ENCODE data around the gene MATK. TPM values are rescaled to one million over a fixed set of nuclear protein-coding genes. Genes with fewer than 3 reads are reported as not detected.

MATK gene
- total and polyA plus RNA-seq, 10 of the 15 experiments (the other 5 are each of a cell fraction or from before 2014, with no cell fraction given) = 0.24 to 2.2 (median 1.1) TPM; not detected in 2

DNA sequence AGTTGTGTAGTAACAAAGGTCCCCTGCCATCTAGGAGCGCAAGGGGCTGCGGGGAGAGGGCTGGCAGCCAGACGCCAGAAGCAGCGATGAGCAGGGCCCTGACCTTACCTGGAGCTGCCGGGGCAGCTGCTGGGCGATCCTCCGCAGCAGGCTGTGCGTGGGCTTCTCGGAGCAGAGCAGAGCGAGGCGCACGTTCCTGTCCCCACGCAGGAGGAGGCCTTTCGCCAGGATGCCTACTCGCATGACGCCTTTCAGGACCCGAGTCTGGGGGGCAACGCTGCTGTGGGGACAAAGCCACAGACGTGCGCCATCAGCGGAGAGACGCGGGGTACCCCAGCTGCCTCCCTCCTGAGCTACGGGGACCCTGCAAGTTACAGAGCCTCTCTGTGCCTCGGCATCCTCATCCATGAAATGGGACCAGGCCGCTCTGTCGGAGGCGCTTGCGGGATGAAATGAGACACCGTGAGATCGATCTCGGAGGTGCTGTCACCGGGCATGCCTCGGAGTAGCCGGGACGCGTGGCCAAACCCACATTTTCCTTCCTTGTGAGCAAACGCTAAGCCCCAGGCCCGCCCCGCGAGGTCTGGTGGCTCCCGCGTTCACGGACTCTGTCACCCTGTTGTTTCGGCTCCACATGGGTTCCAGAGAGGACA lies 30.5 kb upstream of the MATK start:
- Histone ChIP-seq H3K9me3 (replicated peaks; ENCODE audit: control insufficient read depth, insufficient read depth, low read length) (no peaks in the 10 kb centered on the region), H3K4me2 (ENCODE audit: control insufficient read depth, insufficient read depth) (no peak overlapping the region), H2AFZ (ENCODE audit: control insufficient read depth, low read depth, low read length) (no peak overlapping the region), H4K20me1 (ENCODE audit: control insufficient read depth, insufficient read depth) (no peaks in the 10 kb centered on the region), H3K9ac (ENCODE audit: control insufficient read depth, insufficient read depth, low read length) (no peak overlapping the region), H3K79me2 (ENCODE audit: control insufficient read depth, insufficient read depth, low read length) (no peaks in the 10 kb centered on the region), H3K27ac (ENCODE audit: control insufficient read depth, insufficient read depth) (no peak overlapping the region), H3K27me3 (replicated peaks in 1 of 2; ENCODE audit: control insufficient read depth in 2 of 2, insufficient read depth in 2 of 2, low read length in 1 of 2) (no peaks in the 10 kb centered on the region), H3K4me1 (ENCODE audit: control insufficient read depth, insufficient read depth, low read length) (peaks cover 6% of the 10 kb centered on the region), H3K4me3 (no peak overlapping the region), H3K36me3 (ENCODE audit: control insufficient read depth in 2 of 2, insufficient read depth in 2 of 2, low read length in 1 of 2) (no peaks in the 10 kb centered on the region)
- CTCF ChIA-PET = no interaction called here
- ATAC-seq (no peak), FAIRE-seq (no peak), DNase-seq (ENCODE audit: low read depth, low spot score) (no peak)
- intact Hi-C loops (cut with micrococcal nuclease; ENCODE audit: unreplicated experiment) (no loop called here), in situ Hi-C loops (cut with MboI) (no loop called here)
- TF ChIP-seq TAF1 (IDR thresholded peaks at IDR 0.05; ENCODE audit: borderline replicate concordance, low read depth, low read length) (no peak), CHD4 (IDR thresholded peaks at IDR 0.05) (no peak), HDGF (IDR thresholded peaks at IDR 0.05) (no peak), HCFC1 (IDR thresholded peaks at IDR 0.05; ENCODE audit: low read length) (no peak), EGR1 (IDR thresholded peaks at IDR 0.05; ENCODE audit: borderline replicate concordance in 1 of 2, low read depth in 2 of 2, low read length in 2 of 2) (no peak)
- TF ChIP-seq, protein P1, sequence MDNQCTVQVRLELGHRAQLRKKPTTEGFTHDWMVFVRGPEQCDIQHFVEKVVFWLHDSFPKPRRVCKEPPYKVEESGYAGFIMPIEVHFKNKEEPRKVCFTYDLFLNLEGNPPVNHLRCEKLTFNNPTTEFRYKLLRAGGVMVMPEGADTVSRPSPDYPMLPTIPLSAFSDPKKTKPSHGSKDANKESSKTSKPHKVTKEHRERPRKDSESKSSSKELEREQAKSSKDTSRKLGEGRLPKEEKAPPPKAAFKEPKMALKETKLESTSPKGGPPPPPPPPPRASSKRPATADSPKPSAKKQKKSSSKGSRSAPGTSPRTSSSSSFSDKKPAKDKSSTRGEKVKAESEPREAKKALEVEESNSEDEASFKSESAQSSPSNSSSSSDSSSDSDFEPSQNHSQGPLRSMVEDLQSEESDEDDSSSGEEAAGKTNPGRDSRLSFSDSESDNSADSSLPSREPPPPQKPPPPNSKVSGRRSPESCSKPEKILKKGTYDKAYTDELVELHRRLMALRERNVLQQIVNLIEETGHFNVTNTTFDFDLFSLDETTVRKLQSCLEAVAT (IDR thresholded peaks at IDR 0.05) = no peak
- TF ChIP-seq, protein P2, sequence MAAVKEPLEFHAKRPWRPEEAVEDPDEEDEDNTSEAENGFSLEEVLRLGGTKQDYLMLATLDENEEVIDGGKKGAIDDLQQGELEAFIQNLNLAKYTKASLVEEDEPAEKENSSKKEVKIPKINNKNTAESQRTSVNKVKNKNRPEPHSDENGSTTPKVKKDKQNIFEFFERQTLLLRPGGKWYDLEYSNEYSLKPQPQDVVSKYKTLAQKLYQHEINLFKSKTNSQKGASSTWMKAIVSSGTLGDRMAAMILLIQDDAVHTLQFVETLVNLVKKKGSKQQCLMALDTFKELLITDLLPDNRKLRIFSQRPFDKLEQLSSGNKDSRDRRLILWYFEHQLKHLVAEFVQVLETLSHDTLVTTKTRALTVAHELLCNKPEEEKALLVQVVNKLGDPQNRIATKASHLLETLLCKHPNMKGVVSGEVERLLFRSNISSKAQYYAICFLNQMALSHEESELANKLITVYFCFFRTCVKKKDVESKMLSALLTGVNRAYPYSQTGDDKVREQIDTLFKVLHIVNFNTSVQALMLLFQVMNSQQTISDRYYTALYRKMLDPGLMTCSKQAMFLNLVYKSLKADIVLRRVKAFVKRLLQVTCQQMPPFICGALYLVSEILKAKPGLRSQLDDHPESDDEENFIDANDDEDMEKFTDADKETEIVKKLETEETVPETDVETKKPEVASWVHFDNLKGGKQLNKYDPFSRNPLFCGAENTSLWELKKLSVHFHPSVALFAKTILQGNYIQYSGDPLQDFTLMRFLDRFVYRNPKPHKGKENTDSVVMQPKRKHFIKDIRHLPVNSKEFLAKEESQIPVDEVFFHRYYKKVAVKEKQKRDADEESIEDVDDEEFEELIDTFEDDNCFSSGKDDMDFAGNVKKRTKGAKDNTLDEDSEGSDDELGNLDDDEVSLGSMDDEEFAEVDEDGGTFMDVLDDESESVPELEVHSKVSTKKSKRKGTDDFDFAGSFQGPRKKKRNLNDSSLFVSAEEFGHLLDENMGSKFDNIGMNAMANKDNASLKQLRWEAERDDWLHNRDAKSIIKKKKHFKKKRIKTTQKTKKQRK (IDR thresholded peaks at IDR 0.05; ENCODE audit: low read depth, low read length) = no peak
- TF ChIP-seq, protein P3, sequence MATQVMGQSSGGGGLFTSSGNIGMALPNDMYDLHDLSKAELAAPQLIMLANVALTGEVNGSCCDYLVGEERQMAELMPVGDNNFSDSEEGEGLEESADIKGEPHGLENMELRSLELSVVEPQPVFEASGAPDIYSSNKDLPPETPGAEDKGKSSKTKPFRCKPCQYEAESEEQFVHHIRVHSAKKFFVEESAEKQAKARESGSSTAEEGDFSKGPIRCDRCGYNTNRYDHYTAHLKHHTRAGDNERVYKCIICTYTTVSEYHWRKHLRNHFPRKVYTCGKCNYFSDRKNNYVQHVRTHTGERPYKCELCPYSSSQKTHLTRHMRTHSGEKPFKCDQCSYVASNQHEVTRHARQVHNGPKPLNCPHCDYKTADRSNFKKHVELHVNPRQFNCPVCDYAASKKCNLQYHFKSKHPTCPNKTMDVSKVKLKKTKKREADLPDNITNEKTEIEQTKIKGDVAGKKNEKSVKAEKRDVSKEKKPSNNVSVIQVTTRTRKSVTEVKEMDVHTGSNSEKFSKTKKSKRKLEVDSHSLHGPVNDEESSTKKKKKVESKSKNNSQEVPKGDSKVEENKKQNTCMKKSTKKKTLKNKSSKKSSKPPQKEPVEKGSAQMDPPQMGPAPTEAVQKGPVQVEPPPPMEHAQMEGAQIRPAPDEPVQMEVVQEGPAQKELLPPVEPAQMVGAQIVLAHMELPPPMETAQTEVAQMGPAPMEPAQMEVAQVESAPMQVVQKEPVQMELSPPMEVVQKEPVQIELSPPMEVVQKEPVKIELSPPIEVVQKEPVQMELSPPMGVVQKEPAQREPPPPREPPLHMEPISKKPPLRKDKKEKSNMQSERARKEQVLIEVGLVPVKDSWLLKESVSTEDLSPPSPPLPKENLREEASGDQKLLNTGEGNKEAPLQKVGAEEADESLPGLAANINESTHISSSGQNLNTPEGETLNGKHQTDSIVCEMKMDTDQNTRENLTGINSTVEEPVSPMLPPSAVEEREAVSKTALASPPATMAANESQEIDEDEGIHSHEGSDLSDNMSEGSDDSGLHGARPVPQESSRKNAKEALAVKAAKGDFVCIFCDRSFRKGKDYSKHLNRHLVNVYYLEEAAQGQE (IDR thresholded peaks at IDR 0.05; ENCODE audit: low read depth, low read length) = no peak
- TF ChIP-seq, protein P4, sequence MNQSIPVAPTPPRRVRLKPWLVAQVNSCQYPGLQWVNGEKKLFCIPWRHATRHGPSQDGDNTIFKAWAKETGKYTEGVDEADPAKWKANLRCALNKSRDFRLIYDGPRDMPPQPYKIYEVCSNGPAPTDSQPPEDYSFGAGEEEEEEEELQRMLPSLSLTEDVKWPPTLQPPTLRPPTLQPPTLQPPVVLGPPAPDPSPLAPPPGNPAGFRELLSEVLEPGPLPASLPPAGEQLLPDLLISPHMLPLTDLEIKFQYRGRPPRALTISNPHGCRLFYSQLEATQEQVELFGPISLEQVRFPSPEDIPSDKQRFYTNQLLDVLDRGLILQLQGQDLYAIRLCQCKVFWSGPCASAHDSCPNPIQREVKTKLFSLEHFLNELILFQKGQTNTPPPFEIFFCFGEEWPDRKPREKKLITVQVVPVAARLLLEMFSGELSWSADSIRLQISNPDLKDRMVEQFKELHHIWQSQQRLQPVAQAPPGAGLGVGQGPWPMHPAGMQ (IDR thresholded peaks at IDR 0.05; ENCODE audit: borderline replicate concordance) = no peak
- WGBS (ENCODE audit: insufficient coverage, insufficient replicate concordance, low lambda C conversion rate, missing lambda C conversion rate) = 88% methylated on average over 44 of the region's 45 CpGs
- SMC1A ChIA-PET (ENCODE audit: uncharacterized antibody, unreplicated experiment) = interaction anchor here (1.1 kb wide), 1 partner anchor 54 kb away, joined by 3 read pairs; the partner anchor contains the start of gene MRPL54
- POLR2A ChIA-PET = no interaction called here
- BruUV-seq (replicated peaks) = no TSS peak
- RAD21 ChIA-PET (ENCODE audit: unreplicated experiment) = no interaction called here

Data from GM12878 (cell line).